Measurements from ENCODE around the gene CARHSP1. TPM values are rescaled to one million over a fixed set of nuclear protein-coding genes. Genes with fewer than 3 reads are reported as not detected.
A peak's percentile ranks its signal among the peaks of the same experiment; 100 is the strongest.
"Not testable (repeated sequence)": the region's sequence is repeated elsewhere in the genome, so short reads cannot be mapped to it uniquely, and the experiment has no call there.

Gene CARHSP1
- total and polyA plus RNA-seq, 7 donors, result 32.1 to 154 (median 79.5) TPM

GRCh38 chr16:8880839-8881510, 12.2 kb upstream of the CARHSP1 start:
- Histone ChIP-seq H3K27ac (no peak overlapping the region), H3K36me3 (no peaks in the 10 kb centered on the region), H3K27me3 (peaks cover 0 to 43% (median 8%) of the 10 kb centered on the region in 3 donors), H3K9me3 (no peaks in the 10 kb centered on the region), H3K4me3 (no peak overlapping the region), H3K4me1 (peaks cover 0 to 12% (median 9%) of the 10 kb centered on the region in 4 donors)
- TF ChIP-seq POLR2AphosphoS5 (IDR thresholded peaks at IDR 0.05) (no peak), EP300 (IDR thresholded peaks at IDR 0.05) (no peak), POLR2A (IDR thresholded peaks at IDR 0.05) (no peak), CTCF (IDR thresholded peaks at IDR 0.05) (no peak)
- intact Hi-C loops (cut with DNase I), result loop anchor here (1.0 to 5.0 kb wide), 3 partner anchors 84 to 313 kb away; partner anchors contain the start of genes PMM2 and TMEM186
- 91 to 94% methylated on average over 8 of the region's 8 CpGs for WGBS, 2 donors
- no peak for DNase-seq

GRCh38 chr16:8878523-8878911, 9.7 kb upstream of the CARHSP1 start:
- Histone ChIP-seq H3K27ac (peak overlapping the region in 1 of 4 donors; percentile 41), H3K4me1 (peaks cover 0 to 6% (median 2%) of the 10 kb centered on the region in 4 donors), H3K9me3 (no peaks in the 10 kb centered on the region), H3K36me3 (no peaks in the 10 kb centered on the region), H3K4me3 (no peak overlapping the region), H3K27me3 (peaks cover 0 to 28% (median 5%) of the 10 kb centered on the region in 3 donors)
- no peak for DNase-seq
- 33 to 58% methylated on average over 6 of the region's 6 CpGs for WGBS, 2 donors
- TF ChIP-seq CTCF (IDR thresholded peaks at IDR 0.05) (no peak), POLR2AphosphoS5 (IDR thresholded peaks at IDR 0.05) (peak in 2 of 4 donors; percentile 7 to 21), POLR2A (IDR thresholded peaks at IDR 0.05) (no peak), EP300 (IDR thresholded peaks at IDR 0.05) (no peak)
- intact Hi-C loops (cut with DNase I), result no loop called here

GRCh38 chr16:8877894-8878522, 9.2 kb upstream of the CARHSP1 start:
- no peak for DNase-seq
- intact Hi-C loops (cut with DNase I), result no loop called here
- 59 to 67% methylated on average over 8 of the region's 8 CpGs for WGBS, 2 donors
- TF ChIP-seq POLR2AphosphoS5 (IDR thresholded peaks at IDR 0.05), result no peak
- no peaks in the 10 kb centered on the region for H3K36me3 ChIP-seq
- H3K27me3 ChIP-seq, result peaks cover 0 to 23% (median under 1%) of the 10 kb centered on the region in 3 donors
- peak overlapping the region in 1 of 4 donors; percentile 41 for H3K27ac ChIP-seq
- no peak overlapping the region for H3K4me3 ChIP-seq
- H3K9me3 ChIP-seq, result no peaks in the 10 kb centered on the region
- peaks cover 0 to 6% (median 2%) of the 10 kb centered on the region in 4 donors for H3K4me1 ChIP-seq

GRCh38 chr16:8875317-8875716, 6.5 kb upstream of the CARHSP1 start:
- H3K4me3 ChIP-seq; H3K27me3 ChIP-seq; DNase-seq; H3K27ac ChIP-seq; H3K4me1 ChIP-seq; intact Hi-C loops (cut with DNase I); H3K36me3 ChIP-seq; H3K9me3 ChIP-seq: not testable (repeated sequence)
- 56 to 72% methylated on average over 7 of the region's 7 CpGs for WGBS, 2 donors

- Histone ChIP-seq H3K4me1 (peaks cover 0 to 4% (median 2%) of the 10 kb centered on the region in 4 donors), H3K27me3 (no peaks in the 10 kb centered on the region)
- 50 to 78% methylated on average over 6 of the region's 6 CpGs for WGBS, 2 donors
These were observed 5.6 kb upstream of the CARHSP1 start for GRCh38 chr16:8874388-8874787.

GRCh38 chr16:8873866-8874195, 5.0 kb upstream of the CARHSP1 start:
- DNase-seq, H3K36me3 ChIP-seq: not testable (repeated sequence)

More at GRCh38 chr16:8874388-8874787, 5.6 kb upstream of the CARHSP1 start:
- Histone ChIP-seq H3K4me3 (no peak overlapping the region), H3K27ac (no peak overlapping the region), H3K36me3 (no peaks in the 10 kb centered on the region), H3K9me3 (no peaks in the 10 kb centered on the region)
- TF ChIP-seq POLR2A (IDR thresholded peaks at IDR 0.05), result no peak
- intact Hi-C loops (cut with DNase I), result no loop called here
- no peak for DNase-seq

More at GRCh38 chr16:8873866-8874195, 5.0 kb upstream of the CARHSP1 start:
- WGBS, 2 donors, result 87 to 95% methylated on average over 7 of the region's 7 CpGs
- H3K27me3 ChIP-seq; H3K9me3 ChIP-seq; intact Hi-C loops (cut with DNase I); H3K4me1 ChIP-seq; H3K4me3 ChIP-seq; H3K27ac ChIP-seq: not testable (repeated sequence)
